ENCODE data around the gene FGF14.

Gene FGF14

GRCh38 chr13:102310691-102311418, 91.0 kb downstream of the FGF14 start:
- no peak for DNase-seq (ENCODE audit: low spot score)

- no peak for DNase-seq (ENCODE audit: low spot score)
These were observed 92.7 kb downstream of the FGF14 start for GRCh38 chr13:102309110-102309509.

- DNase-seq (ENCODE audit: low spot score): no peak
These were observed 99.3 kb downstream of the FGF14 start for GRCh38 chr13:102302534-102302933.

GRCh38 chr13:102300379-102300778, 101.5 kb downstream of the FGF14 start:
- DNase-seq (ENCODE audit: low spot score): no peak

GRCh38 chr13:102299366-102299765, 102.5 kb downstream of the FGF14 start:
- DNase-seq (ENCODE audit: low spot score): no peak

GRCh38 chr13:102298051-102298450, 103.8 kb downstream of the FGF14 start:
- no peak for DNase-seq (ENCODE audit: low spot score)

- DNase-seq (ENCODE audit: low spot score): no peak
These were observed 106.4 kb downstream of the FGF14 start for GRCh38 chr13:102295316-102296048.

- no peak for DNase-seq (ENCODE audit: low spot score)
These were observed 107.3 kb downstream of the FGF14 start for GRCh38 chr13:102294407-102295018.

- DNase-seq (ENCODE audit: low spot score): no peak
These were observed 108.1 kb downstream of the FGF14 start for GRCh38 chr13:102293723-102294122.

- DNase-seq (ENCODE audit: low spot score): no peak
These were observed 110.1 kb downstream of the FGF14 start for GRCh38 chr13:102291587-102292218.

- DNase-seq (ENCODE audit: low spot score): no peak
These were observed 112.2 kb downstream of the FGF14 start for GRCh38 chr13:102289606-102290005.

GRCh38 chr13:102286326-102286725, 115.5 kb downstream of the FGF14 start:
- no peak for DNase-seq (ENCODE audit: low spot score)

- no peak for DNase-seq (ENCODE audit: low spot score)
These were observed 121.5 kb downstream of the FGF14 start for GRCh38 chr13:102280366-102280765.

GRCh38 chr13:102277286-102277685, 124.6 kb downstream of the FGF14 start:
- DNase-seq (ENCODE audit: low spot score): no peak

GRCh38 chr13:102276404-102276803, 125.4 kb downstream of the FGF14 start:
- no peak for DNase-seq (ENCODE audit: low spot score)

GRCh38 chr13:102275969-102276368, 125.9 kb downstream of the FGF14 start:
- DNase-seq (ENCODE audit: low spot score): no peak

- no peak for DNase-seq (ENCODE audit: low spot score)
These were observed 128.7 kb downstream of the FGF14 start for GRCh38 chr13:102273111-102273510.

- DNase-seq (ENCODE audit: low spot score): no peak
These were observed 134.7 kb downstream of the FGF14 start for GRCh38 chr13:102267191-102267590.

GRCh38 chr13:102261809-102262208, 140.0 kb downstream of the FGF14 start:
- no peak for DNase-seq (ENCODE audit: low spot score)

GRCh38 chr13:102261316-102261715, 140.5 kb downstream of the FGF14 start:
- DNase-seq (ENCODE audit: low spot score): no peak

- DNase-seq (ENCODE audit: low spot score): no peak
These were observed 141.6 kb downstream of the FGF14 start for GRCh38 chr13:102260256-102260655.

GRCh38 chr13:102255409-102255808, 146.4 kb downstream of the FGF14 start:
- DNase-seq (ENCODE audit: low spot score): no peak

- DNase-seq (ENCODE audit: low spot score): no peak
These were observed 150.0 kb downstream of the FGF14 start for GRCh38 chr13:102251817-102252216.
